Measurements from ENCODE around the gene THUMPD3.

DNA sequence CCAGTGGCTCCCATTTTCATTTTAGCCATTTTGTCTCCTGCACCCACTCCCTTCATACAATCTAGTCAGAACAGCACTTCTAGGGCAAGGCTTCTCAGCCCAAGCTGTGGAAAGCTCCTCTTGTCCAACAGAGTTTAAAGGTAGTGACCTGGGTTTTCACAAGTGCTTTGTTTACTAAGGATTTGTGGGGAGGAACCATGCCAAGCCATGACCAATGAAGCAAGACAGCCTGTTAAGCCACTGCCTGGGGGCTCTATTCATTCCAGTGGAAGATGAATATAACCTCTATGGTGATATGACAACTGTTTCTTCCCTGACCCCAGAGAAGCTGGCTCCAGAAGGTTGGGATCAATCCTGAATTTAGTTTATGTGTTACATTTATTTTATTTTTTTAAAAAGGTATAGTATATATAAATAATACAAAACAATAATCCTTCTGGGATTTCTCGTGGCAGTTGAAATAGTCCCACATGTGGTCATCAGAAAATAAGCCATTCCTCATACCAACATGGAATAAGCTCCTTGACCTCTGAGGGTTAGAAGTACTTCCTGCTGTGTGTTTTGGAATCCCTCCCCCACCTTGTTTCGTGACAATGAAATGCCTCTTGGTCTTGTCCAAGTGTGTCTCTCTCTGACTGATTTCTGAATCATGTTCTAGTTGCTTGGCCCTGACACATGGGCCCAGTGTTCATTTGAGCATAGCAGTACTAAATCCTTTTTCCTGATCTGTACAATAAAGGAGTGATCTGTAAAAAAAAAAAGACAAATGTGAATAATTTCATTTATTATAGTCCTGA, 13.3 kb upstream of the THUMPD3 start:
- no peak for TF ChIP-seq POLR2A (IDR thresholded peaks at IDR 0.05)
- TF ChIP-seq, protein P1, sequence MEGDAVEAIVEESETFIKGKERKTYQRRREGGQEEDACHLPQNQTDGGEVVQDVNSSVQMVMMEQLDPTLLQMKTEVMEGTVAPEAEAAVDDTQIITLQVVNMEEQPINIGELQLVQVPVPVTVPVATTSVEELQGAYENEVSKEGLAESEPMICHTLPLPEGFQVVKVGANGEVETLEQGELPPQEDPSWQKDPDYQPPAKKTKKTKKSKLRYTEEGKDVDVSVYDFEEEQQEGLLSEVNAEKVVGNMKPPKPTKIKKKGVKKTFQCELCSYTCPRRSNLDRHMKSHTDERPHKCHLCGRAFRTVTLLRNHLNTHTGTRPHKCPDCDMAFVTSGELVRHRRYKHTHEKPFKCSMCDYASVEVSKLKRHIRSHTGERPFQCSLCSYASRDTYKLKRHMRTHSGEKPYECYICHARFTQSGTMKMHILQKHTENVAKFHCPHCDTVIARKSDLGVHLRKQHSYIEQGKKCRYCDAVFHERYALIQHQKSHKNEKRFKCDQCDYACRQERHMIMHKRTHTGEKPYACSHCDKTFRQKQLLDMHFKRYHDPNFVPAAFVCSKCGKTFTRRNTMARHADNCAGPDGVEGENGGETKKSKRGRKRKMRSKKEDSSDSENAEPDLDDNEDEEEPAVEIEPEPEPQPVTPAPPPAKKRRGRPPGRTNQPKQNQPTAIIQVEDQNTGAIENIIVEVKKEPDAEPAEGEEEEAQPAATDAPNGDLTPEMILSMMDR (IDR thresholded peaks at IDR 0.05) = no peak
- no peak for TF ChIP-seq POLR2AphosphoS5 (IDR thresholded peaks at IDR 0.05)

All from breast epithelium (tissue), 3 donors.